IPS-18c (cell line): Measurements from ENCODE around the gene GSX2.
"Not testable (repeated sequence)": the region's sequence is repeated elsewhere in the genome, so short reads cannot be mapped to it uniquely, and the experiment has no call there.

Experiments
- H3K4me3 ChIP-seq: 2 replicates; pipeline ENCODE4 v1.7.0; 2013; ENCODE audit warnings: low read depth, mild to moderate bottlenecking, low read length, moderate library complexity; ENCODE audit not compliant: insufficient read depth
- H3K9me3 ChIP-seq: one replicate; pipeline ENCODE4 v1.6.1; 2013; ENCODE audit warnings: mild to moderate bottlenecking, low read length, moderate library complexity; ENCODE audit not compliant: control insufficient read depth, insufficient read depth

GSX2 gene

GRCh38 chr4:54099748-54100574, at the start of gene GSX2:
Gene GSX2 (plus strand): TSS chr4:54100163. CDS start chr4:54100345, 182 bp downstream.
- Histone ChIP-seq H3K4me3 (peak within 1 kb of the TSS; percentile 38), H3K9me3 (no peaks in the 10 kb centered on the region)

GRCh38 chr4:54050214-54050904, 49.6 kb upstream of the GSX2 start:
- H3K4me3 ChIP-seq, result no peak overlapping the region
- H3K9me3 ChIP-seq, result no peaks in the 10 kb centered on the region

GRCh38 chr4:54053322-54053721, 46.6 kb upstream of the GSX2 start:
- not testable (repeated sequence) for H3K9me3 ChIP-seq, H3K4me3 ChIP-seq

- H3K9me3 ChIP-seq, result no peaks in the 10 kb centered on the region
- H3K4me3 ChIP-seq, result no peak overlapping the region
Observed at GRCh38 chr4:54054501-54054900, 45.5 kb upstream of the GSX2 start.

- no peaks in the 10 kb centered on the region for H3K9me3 ChIP-seq
- no peak overlapping the region for H3K4me3 ChIP-seq
Observed at GRCh38 chr4:54055494-54055893, 44.5 kb upstream of the GSX2 start.

- no peaks in the 10 kb centered on the region for H3K9me3 ChIP-seq
- H3K4me3 ChIP-seq, result no peak overlapping the region
Observed at GRCh38 chr4:54056360-54056759, 43.6 kb upstream of the GSX2 start.

- H3K4me3 ChIP-seq, result no peak overlapping the region
- H3K9me3 ChIP-seq, result no peaks in the 10 kb centered on the region
Observed at GRCh38 chr4:54058171-54058570, 41.8 kb upstream of the GSX2 start.

- Histone ChIP-seq H3K9me3 (no peaks in the 10 kb centered on the region), H3K4me3 (no peak overlapping the region)
Observed at GRCh38 chr4:54060116-54060515, 39.8 kb upstream of the GSX2 start.

GRCh38 chr4:54061067-54061466, 38.9 kb upstream of the GSX2 start:
- Histone ChIP-seq H3K9me3 (no peaks in the 10 kb centered on the region), H3K4me3 (no peak overlapping the region)

GRCh38 chr4:54061873-54062272, 38.1 kb upstream of the GSX2 start:
- no peak overlapping the region for H3K4me3 ChIP-seq
- H3K9me3 ChIP-seq, result no peaks in the 10 kb centered on the region

GRCh38 chr4:54062392-54062791, 37.6 kb upstream of the GSX2 start:
- H3K4me3 ChIP-seq, result no peak overlapping the region
- no peaks in the 10 kb centered on the region for H3K9me3 ChIP-seq

GRCh38 chr4:54063229-54063628, 36.7 kb upstream of the GSX2 start:
- Histone ChIP-seq H3K4me3 (peak overlapping the region; percentile 93), H3K9me3 (no peaks in the 10 kb centered on the region)

GRCh38 chr4:54063737-54064316, 36.1 kb upstream of the GSX2 start:
- Histone ChIP-seq H3K4me3 (peak overlapping the region; percentile 93), H3K9me3 (no peaks in the 10 kb centered on the region)

GRCh38 chr4:54064317-54065111, 35.4 kb upstream of the GSX2 start, which contains the start of gene CHIC2:
Gene CHIC2 (minus strand): TSS chr4:54064605. CDS start chr4:54064300, 305 bp downstream.
- H3K9me3 ChIP-seq, result no peaks in the 10 kb centered on the region
- H3K4me3 ChIP-seq, result peak within 1 kb of the TSS; percentile 93

- Histone ChIP-seq H3K9me3 (no peaks in the 10 kb centered on the region), H3K4me3 (no peak overlapping the region)
Observed at GRCh38 chr4:54065282-54066087, 34.5 kb upstream of the GSX2 start.

- Histone ChIP-seq H3K4me3 (no peak overlapping the region), H3K9me3 (no peaks in the 10 kb centered on the region)
Observed at GRCh38 chr4:54066088-54066415, 33.9 kb upstream of the GSX2 start.

GRCh38 chr4:54066718-54067129, 33.2 kb upstream of the GSX2 start:
- H3K4me3 ChIP-seq, result no peak overlapping the region
- H3K9me3 ChIP-seq, result no peaks in the 10 kb centered on the region
